ENCODE data around the gene PTGES2. TPM values are rescaled to one million over a fixed set of nuclear protein-coding genes. Genes with fewer than 3 reads are reported as not detected.

Gene PTGES2
- total and polyA plus RNA-seq, 9 of the 15 experiments (the other 6 are each of a cell fraction or from before 2014, with no cell fraction given): 2.4 to 196 (median 90.1) TPM

GRCh38 chr9:128161215-128161902, 33.8 kb upstream of the PTGES2 start (continued):
- no peak for TF ChIP-seq RAD21 (CRISPR knock-in tag; conservative IDR thresholded peaks at IDR 0.05 in 1 of 2, IDR thresholded peaks at IDR 0.05 in 1 of 2)
- 0 out of 2 replicates have a peak, but pooled peaks have one; percentile 13 for TF ChIP-seq ZNF212 (CRISPR knock-in tag; IDR thresholded peaks at IDR 0.05)
- no peak for TF ChIP-seq ZNF184 (CRISPR knock-in tag; IDR thresholded peaks at IDR 0.05)
- TF ChIP-seq FOXM1 (IDR thresholded peaks at IDR 0.05; ENCODE audit: low read depth): no peak
- TF ChIP-seq FOXM1 (CRISPR knock-in tag; IDR thresholded peaks at IDR 0.05; ENCODE audit: low read depth): no peak
- TF ChIP-seq ZNF263 (CRISPR knock-in tag; IDR thresholded peaks at IDR 0.05; ENCODE audit: borderline replicate concordance): no peak
- TF ChIP-seq, protein P1, sequence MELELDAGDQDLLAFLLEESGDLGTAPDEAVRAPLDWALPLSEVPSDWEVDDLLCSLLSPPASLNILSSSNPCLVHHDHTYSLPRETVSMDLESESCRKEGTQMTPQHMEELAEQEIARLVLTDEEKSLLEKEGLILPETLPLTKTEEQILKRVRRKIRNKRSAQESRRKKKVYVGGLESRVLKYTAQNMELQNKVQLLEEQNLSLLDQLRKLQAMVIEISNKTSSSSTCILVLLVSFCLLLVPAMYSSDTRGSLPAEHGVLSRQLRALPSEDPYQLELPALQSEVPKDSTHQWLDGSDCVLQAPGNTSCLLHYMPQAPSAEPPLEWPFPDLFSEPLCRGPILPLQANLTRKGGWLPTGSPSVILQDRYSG (tag; conservative IDR thresholded peaks at IDR 0.05; ENCODE audit: low read depth): no peak
- TF ChIP-seq GATAD2A (IDR thresholded peaks at IDR 0.05): no peak
- TF ChIP-seq ZBTB43 (CRISPR knock-in tag; IDR thresholded peaks at IDR 0.05): no peak
- TF ChIP-seq XRCC3 (IDR thresholded peaks at IDR 0.05): no peak
- TF ChIP-seq, protein P2, sequence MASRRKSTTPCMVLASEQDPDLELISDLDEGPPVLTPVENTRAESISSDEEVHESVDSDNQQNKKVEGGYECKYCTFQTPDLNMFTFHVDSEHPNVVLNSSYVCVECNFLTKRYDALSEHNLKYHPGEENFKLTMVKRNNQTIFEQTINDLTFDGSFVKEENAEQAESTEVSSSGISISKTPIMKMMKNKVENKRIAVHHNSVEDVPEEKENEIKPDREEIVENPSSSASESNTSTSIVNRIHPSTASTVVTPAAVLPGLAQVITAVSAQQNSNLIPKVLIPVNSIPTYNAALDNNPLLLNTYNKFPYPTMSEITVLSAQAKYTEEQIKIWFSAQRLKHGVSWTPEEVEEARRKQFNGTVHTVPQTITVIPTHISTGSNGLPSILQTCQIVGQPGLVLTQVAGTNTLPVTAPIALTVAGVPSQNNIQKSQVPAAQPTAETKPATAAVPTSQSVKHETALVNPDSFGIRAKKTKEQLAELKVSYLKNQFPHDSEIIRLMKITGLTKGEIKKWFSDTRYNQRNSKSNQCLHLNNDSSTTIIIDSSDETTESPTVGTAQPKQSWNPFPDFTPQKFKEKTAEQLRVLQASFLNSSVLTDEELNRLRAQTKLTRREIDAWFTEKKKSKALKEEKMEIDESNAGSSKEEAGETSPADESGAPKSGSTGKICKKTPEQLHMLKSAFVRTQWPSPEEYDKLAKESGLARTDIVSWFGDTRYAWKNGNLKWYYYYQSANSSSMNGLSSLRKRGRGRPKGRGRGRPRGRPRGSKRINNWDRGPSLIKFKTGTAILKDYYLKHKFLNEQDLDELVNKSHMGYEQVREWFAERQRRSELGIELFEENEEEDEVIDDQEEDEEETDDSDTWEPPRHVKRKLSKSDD (conservative IDR thresholded peaks at IDR 0.05; ENCODE audit: low read length): no peak
- no peak for TF ChIP-seq U2AF1 (optimal IDR thresholded peaks at IDR 0.05; ENCODE audit: low read depth, low read length)
- TF ChIP-seq FOXK1 (CRISPR knock-in tag; IDR thresholded peaks at IDR 0.05; ENCODE audit: borderline replicate concordance): no peak
- no peak for TF ChIP-seq CBX2 (IDR thresholded peaks at IDR 0.05; ENCODE audit: insufficient read depth, low read length, poor library complexity, severe bottlenecking)
- no peak for TF ChIP-seq ZNF175 (CRISPR knock-in tag; IDR thresholded peaks at IDR 0.05; ENCODE audit: low read depth)
- TF ChIP-seq NFIC (IDR thresholded peaks at IDR 0.05): no peak
- no peak for TF ChIP-seq ELF2 (CRISPR knock-in tag; IDR thresholded peaks at IDR 0.05)
- TF ChIP-seq PTTG1 (tag; IDR thresholded peaks at IDR 0.05; ENCODE audit: low read depth): no peak
- TF ChIP-seq TCF15 (CRISPR knock-in tag; IDR thresholded peaks at IDR 0.05): no peak
- no peak for TF ChIP-seq EHMT2 (IDR thresholded peaks at IDR 0.05)
- no peak for TF ChIP-seq ZNF644 (tag; IDR thresholded peaks at IDR 0.05; ENCODE audit: low read depth)
- TF ChIP-seq ZNF41 (CRISPR knock-in tag; conservative IDR thresholded peaks at IDR 0.05): 0 out of 2 replicates have a peak, but pooled peaks have one; percentile 20
- TF ChIP-seq TCFL5 (CRISPR knock-in tag; conservative IDR thresholded peaks at IDR 0.05): no peak
- TF ChIP-seq SRSF1 (IDR thresholded peaks at IDR 0.05; ENCODE audit: low read depth, low read length): no peak
